ENCODE results near the gene SEMA3D. TPM values are rescaled to one million over a fixed set of nuclear protein-coding genes. Genes with fewer than 3 reads are reported as not detected.

Gene SEMA3D
- total RNA-seq, 1 donor, result 0.72 TPM

DNA sequence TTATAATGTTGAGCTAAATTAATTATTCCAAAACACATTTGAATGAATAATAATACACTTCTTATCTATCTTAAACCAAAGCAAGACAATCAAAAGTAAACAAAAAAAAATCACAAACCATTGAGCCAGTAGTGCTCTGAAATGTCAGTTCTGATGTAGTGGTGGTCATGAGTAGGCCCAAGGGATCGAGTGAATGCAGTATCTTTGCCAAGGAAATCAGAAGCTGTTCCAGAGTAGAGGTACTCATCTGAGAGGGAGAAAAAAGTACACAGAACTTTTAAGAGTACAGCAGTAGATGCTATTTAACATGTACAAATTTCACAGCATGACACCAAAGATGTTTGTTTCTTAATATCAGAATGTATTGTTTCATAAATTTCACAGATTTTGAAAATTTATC lies 121.5 kb downstream of the SEMA3D start:
- peaks cover 62% of the 10 kb centered on the region for H3K27me3 ChIP-seq (ENCODE audit: insufficient read depth, low read length)
- TF ChIP-seq, protein P1, sequence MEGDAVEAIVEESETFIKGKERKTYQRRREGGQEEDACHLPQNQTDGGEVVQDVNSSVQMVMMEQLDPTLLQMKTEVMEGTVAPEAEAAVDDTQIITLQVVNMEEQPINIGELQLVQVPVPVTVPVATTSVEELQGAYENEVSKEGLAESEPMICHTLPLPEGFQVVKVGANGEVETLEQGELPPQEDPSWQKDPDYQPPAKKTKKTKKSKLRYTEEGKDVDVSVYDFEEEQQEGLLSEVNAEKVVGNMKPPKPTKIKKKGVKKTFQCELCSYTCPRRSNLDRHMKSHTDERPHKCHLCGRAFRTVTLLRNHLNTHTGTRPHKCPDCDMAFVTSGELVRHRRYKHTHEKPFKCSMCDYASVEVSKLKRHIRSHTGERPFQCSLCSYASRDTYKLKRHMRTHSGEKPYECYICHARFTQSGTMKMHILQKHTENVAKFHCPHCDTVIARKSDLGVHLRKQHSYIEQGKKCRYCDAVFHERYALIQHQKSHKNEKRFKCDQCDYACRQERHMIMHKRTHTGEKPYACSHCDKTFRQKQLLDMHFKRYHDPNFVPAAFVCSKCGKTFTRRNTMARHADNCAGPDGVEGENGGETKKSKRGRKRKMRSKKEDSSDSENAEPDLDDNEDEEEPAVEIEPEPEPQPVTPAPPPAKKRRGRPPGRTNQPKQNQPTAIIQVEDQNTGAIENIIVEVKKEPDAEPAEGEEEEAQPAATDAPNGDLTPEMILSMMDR (IDR thresholded peaks at IDR 0.05; ENCODE audit: extremely low read depth, low read depth, low read length), result no peak
- no peaks in the 10 kb centered on the region for H4K20me1 ChIP-seq (ENCODE audit: insufficient read depth, low read length)
- no peaks in the 10 kb centered on the region for H3K79me2 ChIP-seq (ENCODE audit: insufficient read depth, low read length)
- H3K36me3 ChIP-seq (ENCODE audit: insufficient read depth, low read length), result no peaks in the 10 kb centered on the region
- no peak for DNase-seq (ENCODE audit: insufficient read length, low spot score, missing footprints)
- no peak overlapping the region for H2AFZ ChIP-seq (ENCODE audit: low read length)
- H3K4me3 ChIP-seq (ENCODE audit: insufficient read depth, low read length), result no peak overlapping the region
- no peak overlapping the region for H3K27ac ChIP-seq (ENCODE audit: low read depth, low read length)
- no peaks in the 10 kb centered on the region for H3K4me1 ChIP-seq (ENCODE audit: insufficient read depth, low read length)
- no peak overlapping the region for H3K4me2 ChIP-seq (ENCODE audit: insufficient read depth, low read length)
- no peaks in the 10 kb centered on the region for H3K9me3 ChIP-seq (ENCODE audit: low read depth, low read length)

DNA sequence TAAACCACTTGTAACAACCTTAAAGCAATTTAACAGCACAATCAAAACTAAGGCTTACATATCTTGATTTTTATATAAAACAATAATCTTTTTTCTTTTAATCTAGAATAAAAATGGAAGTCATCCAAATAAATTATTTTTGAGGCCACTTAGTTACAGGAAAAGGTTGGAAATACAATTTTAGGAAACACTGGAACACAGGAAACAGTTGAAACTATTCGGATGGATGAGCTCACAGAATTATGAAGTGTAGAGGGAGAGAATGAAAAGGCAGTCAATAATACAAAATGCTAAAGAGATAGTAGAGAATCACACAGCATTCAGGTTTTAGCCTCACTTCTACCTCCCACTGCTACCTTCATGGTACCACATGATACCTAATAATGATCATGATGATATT lies 124.2 kb downstream of the SEMA3D start:
- TF ChIP-seq, protein P1 (IDR thresholded peaks at IDR 0.05; ENCODE audit: extremely low read depth, low read depth, low read length), result no peak
- Histone ChIP-seq H2AFZ (ENCODE audit: low read length) (no peak overlapping the region), H3K9me3 (ENCODE audit: low read depth, low read length) (no peaks in the 10 kb centered on the region), H3K27ac (ENCODE audit: low read depth, low read length) (no peak overlapping the region), H4K20me1 (ENCODE audit: insufficient read depth, low read length) (no peaks in the 10 kb centered on the region), H3K27me3 (ENCODE audit: insufficient read depth, low read length) (peaks cover 59% of the 10 kb centered on the region), H3K79me2 (ENCODE audit: insufficient read depth, low read length) (no peaks in the 10 kb centered on the region), H3K36me3 (ENCODE audit: insufficient read depth, low read length) (no peaks in the 10 kb centered on the region), H3K4me2 (ENCODE audit: insufficient read depth, low read length) (no peak overlapping the region), H3K4me3 (ENCODE audit: insufficient read depth, low read length) (no peak overlapping the region), H3K4me1 (ENCODE audit: insufficient read depth, low read length) (no peaks in the 10 kb centered on the region)
- DNase-seq (ENCODE audit: insufficient read length, low spot score, missing footprints), result no peak

DNA sequence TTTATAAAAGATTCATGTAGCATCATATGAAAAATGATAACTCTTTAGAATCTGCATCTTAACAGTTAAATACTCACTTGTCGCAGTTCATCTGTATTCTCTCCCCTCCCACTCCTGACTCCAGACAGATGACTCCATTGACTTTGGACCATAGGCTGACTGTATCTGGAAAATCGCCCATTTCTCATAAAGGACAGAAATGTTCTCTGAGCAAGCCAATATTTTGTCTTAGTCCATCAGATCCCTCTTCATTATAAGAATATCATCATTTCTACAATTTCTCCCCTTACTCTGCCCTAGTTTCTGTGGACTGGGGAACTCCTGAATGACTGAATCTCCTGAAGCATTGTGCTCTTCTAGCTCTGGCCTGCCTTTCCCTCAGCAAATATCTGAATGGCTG lies 125.4 kb downstream of the SEMA3D start:
- Histone ChIP-seq H3K4me2 (ENCODE audit: insufficient read depth, low read length) (no peak overlapping the region), H3K4me1 (ENCODE audit: insufficient read depth, low read length) (no peaks in the 10 kb centered on the region), H2AFZ (ENCODE audit: low read length) (no peak overlapping the region), H4K20me1 (ENCODE audit: insufficient read depth, low read length) (no peaks in the 10 kb centered on the region), H3K4me3 (ENCODE audit: insufficient read depth, low read length) (no peak overlapping the region), H3K27ac (ENCODE audit: low read depth, low read length) (no peak overlapping the region), H3K79me2 (ENCODE audit: insufficient read depth, low read length) (no peaks in the 10 kb centered on the region), H3K27me3 (ENCODE audit: insufficient read depth, low read length) (peaks cover 47% of the 10 kb centered on the region), H3K9me3 (ENCODE audit: low read depth, low read length) (no peaks in the 10 kb centered on the region), H3K36me3 (ENCODE audit: insufficient read depth, low read length) (no peaks in the 10 kb centered on the region)
- no peak for DNase-seq (ENCODE audit: insufficient read length, low spot score, missing footprints)
- TF ChIP-seq, protein P1 (IDR thresholded peaks at IDR 0.05; ENCODE audit: extremely low read depth, low read depth, low read length), result no peak

DNA sequence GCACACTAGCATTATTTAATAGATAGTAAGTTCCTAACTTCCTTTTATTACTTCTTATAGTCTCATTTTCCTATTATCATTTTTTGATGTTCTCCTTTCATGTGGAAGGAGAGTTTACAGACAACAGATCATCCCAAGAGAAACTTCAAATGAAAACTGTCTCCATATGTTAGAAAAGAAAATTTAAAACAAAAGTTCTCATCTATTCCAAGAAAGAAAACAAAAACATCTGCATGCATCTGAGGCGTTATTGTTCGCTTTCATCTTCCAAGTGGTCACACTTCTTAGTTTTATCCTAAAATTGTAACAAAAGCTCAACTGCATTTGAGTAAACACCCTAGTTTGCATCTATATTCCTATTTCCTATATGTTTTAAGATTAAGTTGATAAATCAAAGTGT lies 126.2 kb downstream of the SEMA3D start:
- no peak for DNase-seq (ENCODE audit: insufficient read length, low spot score, missing footprints)
- Histone ChIP-seq H3K4me1 (ENCODE audit: insufficient read depth, low read length) (no peaks in the 10 kb centered on the region), H3K4me3 (ENCODE audit: insufficient read depth, low read length) (no peak overlapping the region), H3K36me3 (ENCODE audit: insufficient read depth, low read length) (no peaks in the 10 kb centered on the region), H4K20me1 (ENCODE audit: insufficient read depth, low read length) (no peaks in the 10 kb centered on the region), H3K79me2 (ENCODE audit: insufficient read depth, low read length) (no peaks in the 10 kb centered on the region), H3K4me2 (ENCODE audit: insufficient read depth, low read length) (no peak overlapping the region), H3K27ac (ENCODE audit: low read depth, low read length) (no peak overlapping the region), H2AFZ (ENCODE audit: low read length) (no peak overlapping the region), H3K9me3 (ENCODE audit: low read depth, low read length) (no peaks in the 10 kb centered on the region), H3K27me3 (ENCODE audit: insufficient read depth, low read length) (peaks cover 39% of the 10 kb centered on the region)
- TF ChIP-seq, protein P1 (IDR thresholded peaks at IDR 0.05; ENCODE audit: extremely low read depth, low read depth, low read length), result no peak
